D341Med (cell line): Measurements from ENCODE around the gene ITIH4.

Experiments used
- DNase-seq: peaks from one replicate; pipeline ENCODE4 v3.0.0; 2012; ENCODE audit warnings: low spot score

Gene ITIH4

GRCh38 chr3:52848617-52849016, 18.1 kb upstream of the ITIH4 start:
- no peak for DNase-seq

- no peak for DNase-seq
Observed at GRCh38 chr3:52847726-52848125, 17.3 kb upstream of the ITIH4 start.

GRCh38 chr3:52847241-52847640, 16.8 kb upstream of the ITIH4 start:
- no peak for DNase-seq

- no peak for DNase-seq
Observed at GRCh38 chr3:52846432-52846965, 16.0 kb upstream of the ITIH4 start.

GRCh38 chr3:52845691-52846431, 15.4 kb upstream of the ITIH4 start:
- peak; percentile 54 for DNase-seq

- DNase-seq, result no peak
Observed at GRCh38 chr3:52845157-52845556, 14.7 kb upstream of the ITIH4 start.

GRCh38 chr3:52844290-52844975, 14.0 kb upstream of the ITIH4 start:
- no peak for DNase-seq

GRCh38 chr3:52843881-52844280, 13.4 kb upstream of the ITIH4 start:
- no peak for DNase-seq

GRCh38 chr3:52843108-52843865, 12.8 kb upstream of the ITIH4 start:
- no peak for DNase-seq

- DNase-seq, result no peak
Observed at GRCh38 chr3:52842424-52842823, 12.0 kb upstream of the ITIH4 start.

GRCh38 chr3:52841981-52842340, 11.5 kb upstream of the ITIH4 start:
- DNase-seq, result no peak

GRCh38 chr3:52841211-52841980, 10.9 kb upstream of the ITIH4 start:
- no peak for DNase-seq

- DNase-seq, result no peak
Observed at GRCh38 chr3:52839892-52840545, 9.5 kb upstream of the ITIH4 start.

- DNase-seq, result no peak
Observed at GRCh38 chr3:52839268-52839575, 8.8 kb upstream of the ITIH4 start.

GRCh38 chr3:52838561-52839267, 8.2 kb upstream of the ITIH4 start:
- DNase-seq, result no peak

- no peak for DNase-seq
Observed at GRCh38 chr3:52836986-52837385, 6.5 kb upstream of the ITIH4 start.

GRCh38 chr3:52836471-52836845, 6.0 kb upstream of the ITIH4 start:
- DNase-seq, result no peak

GRCh38 chr3:52835766-52836470, 5.4 kb upstream of the ITIH4 start:
- DNase-seq, result no peak

GRCh38 chr3:52834871-52835501, 4.5 kb upstream of the ITIH4 start, which contains the start of gene MUSTN1:
Gene MUSTN1 (minus strand): TSS chr3:52835019. CDS start chr3:52834948, 71 bp downstream.
- no peak for DNase-seq

GRCh38 chr3:52833202-52833601, 2.7 kb upstream of the ITIH4 start:
- no peak for DNase-seq
